MM.1S (cell line): Measurements from ENCODE around the gene MT1F.

Experiments used
- DNase-seq: peaks from one replicate; pipeline ENCODE4 v3.0.0-alpha.2; 2015
- H2AFZ ChIP-seq: fragments of 300-600 bp; sonication (generic); 2 replicates; pipeline ENCODE4 v1.6.0; 2016; ENCODE audit warnings: antibody characterized with exemption, low read length
- H3F3A ChIP-seq: fragments of 300-600 bp; sonication (generic); 2 replicates; pipeline ENCODE4 v1.6.1; 2016; ENCODE audit warnings: mild to moderate bottlenecking, antibody characterized with exemption, low read length, moderate library complexity, mixed read lengths; ENCODE audit not compliant: insufficient read depth
- H3K27ac ChIP-seq: fragments of 300-600 bp; sonication (generic); 2 replicates; pipeline ENCODE4 v1.5.1; 2016; ENCODE audit warnings: mild to moderate bottlenecking, low read length
- H3K27me3 ChIP-seq: fragments of 300-600 bp; sonication (generic); replicated peaks from 2 replicates; pipeline ENCODE4 v1.6.0; 2016; ENCODE audit warnings: low read length; ENCODE audit not compliant: insufficient read depth
- H3K36me3 ChIP-seq: fragments of 300-600 bp; sonication (generic); replicated peaks from 2 replicates; pipeline ENCODE4 v1.6.1; 2016; ENCODE audit warnings: mild to moderate bottlenecking, low read length, mixed read lengths; ENCODE audit not compliant: insufficient read depth
- H3K4me1 ChIP-seq: fragments of 300-600 bp; sonication (generic); 2 replicates; pipeline ENCODE4 v1.6.1; 2016; ENCODE audit warnings: low read length, mixed read lengths
- H3K4me2 ChIP-seq: fragments of 300-600 bp; sonication (generic); 2 replicates; pipeline ENCODE4 v1.6.0; 2016; ENCODE audit warnings: low read depth, low read length
- H3K4me3 ChIP-seq: fragments of 300-600 bp; sonication (generic); 2 replicates; pipeline ENCODE4 v1.5.1; 2016; ENCODE audit warnings: low read length, mixed read lengths
- H3K79me2 ChIP-seq: fragments of 300-600 bp; sonication (generic); 2 replicates; pipeline ENCODE4 v1.6.1; 2016; ENCODE audit warnings: mixed run types, low read length, mixed read lengths
- H3K9ac ChIP-seq: fragments of 300-600 bp; sonication (generic); 2 replicates; pipeline ENCODE4 v1.6.1; 2016; ENCODE audit warnings: low read length, mixed read lengths
- H3K9me2 ChIP-seq: fragments of 300-600 bp; sonication (generic); replicated peaks from 2 replicates; pipeline ENCODE4 v1.6.1; 2016; ENCODE audit warnings: mild to moderate bottlenecking, low read length, mixed read lengths; ENCODE audit not compliant: insufficient read depth
- H3K9me3 ChIP-seq: fragments of 300-600 bp; sonication (generic); replicated peaks from 2 replicates; pipeline ENCODE4 v1.6.1; 2016; ENCODE audit warnings: mild to moderate bottlenecking, low read length, mixed read lengths; ENCODE audit not compliant: insufficient read depth
- H4K20me1 ChIP-seq: fragments of 300-600 bp; sonication (generic); 2 replicates; pipeline ENCODE4 v1.6.1; 2016; ENCODE audit warnings: mild to moderate bottlenecking, low read length, moderate library complexity, mixed read lengths; ENCODE audit not compliant: insufficient read depth
- CTCF ChIP-seq: fragments of 300-600 bp; sonication (generic); IDR thresholded peaks from 2 replicates; pipeline ENCODE4 v1.5.1; 2016; ENCODE audit warnings: antibody characterized with exemption, low read length, mixed read lengths
- EZH2 ChIP-seq: fragments of 300-600 bp; sonication (generic); optimal IDR thresholded peaks from 2 replicates; pipeline ENCODE3; 2017; ENCODE audit warnings: low read depth, mild to moderate bottlenecking, antibody characterized with exemption, low read length, mixed read lengths
- EZH2phosphoT487 ChIP-seq: fragments of 300-600 bp; sonication (generic); IDR thresholded peaks from 2 replicates; pipeline ENCODE4 v1.6.1; 2018; ENCODE audit warnings: antibody characterized with exemption, low read length

Gene MT1F

DNA sequence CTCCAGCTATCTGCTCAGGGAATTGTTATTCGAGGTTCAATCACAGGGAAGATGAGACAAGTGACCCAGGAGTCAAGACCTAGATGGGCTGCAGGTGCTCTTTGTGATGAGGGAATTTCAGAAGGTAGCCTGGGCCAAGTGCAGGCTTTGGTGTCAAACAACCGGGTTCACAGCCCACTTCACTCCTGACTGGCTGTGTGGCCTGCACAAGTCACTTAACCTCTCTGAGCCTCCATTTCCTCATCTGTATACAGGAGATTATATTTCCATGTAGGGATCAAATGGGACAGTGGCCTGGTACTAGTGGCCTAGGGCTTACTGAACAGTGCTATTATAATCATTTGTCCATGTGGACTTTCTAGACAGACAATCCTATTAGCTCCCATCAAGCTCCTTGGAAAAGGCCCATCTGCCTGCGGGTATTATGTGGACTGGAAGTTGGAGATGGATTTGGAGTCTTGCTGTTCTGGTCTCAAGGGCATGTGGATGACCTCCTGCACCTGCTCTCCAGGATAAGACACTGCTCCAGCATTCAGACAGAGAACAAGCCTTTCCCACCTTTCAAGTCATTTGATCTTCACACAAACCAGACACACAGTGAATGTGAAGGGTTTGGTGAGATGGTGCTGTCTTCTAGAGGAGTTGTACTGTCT, 21.4 kb downstream of the MT1F start:
- H3K79me2 ChIP-seq, result no peaks in the 10 kb centered on the region
- TF ChIP-seq EZH2 (no peak), CTCF (no peak), EZH2phosphoT487 (no peak)
- no peaks in the 10 kb centered on the region for H3K9me2 ChIP-seq
- H3K4me2 ChIP-seq, result no peak overlapping the region
- H2AFZ ChIP-seq, result no peak overlapping the region
- no peaks in the 10 kb centered on the region for H3K9me3 ChIP-seq
- no peak for DNase-seq
- H4K20me1 ChIP-seq, result no peaks in the 10 kb centered on the region
- H3F3A ChIP-seq, result no peaks in the 10 kb centered on the region
- no peaks in the 10 kb centered on the region for H3K36me3 ChIP-seq
- peaks cover 31% of the 10 kb centered on the region for H3K27me3 ChIP-seq
- no peak overlapping the region for H3K9ac ChIP-seq
- H3K27ac ChIP-seq, result no peak overlapping the region
- H3K4me1 ChIP-seq, result no peaks in the 10 kb centered on the region
- no peak overlapping the region for H3K4me3 ChIP-seq

DNA sequence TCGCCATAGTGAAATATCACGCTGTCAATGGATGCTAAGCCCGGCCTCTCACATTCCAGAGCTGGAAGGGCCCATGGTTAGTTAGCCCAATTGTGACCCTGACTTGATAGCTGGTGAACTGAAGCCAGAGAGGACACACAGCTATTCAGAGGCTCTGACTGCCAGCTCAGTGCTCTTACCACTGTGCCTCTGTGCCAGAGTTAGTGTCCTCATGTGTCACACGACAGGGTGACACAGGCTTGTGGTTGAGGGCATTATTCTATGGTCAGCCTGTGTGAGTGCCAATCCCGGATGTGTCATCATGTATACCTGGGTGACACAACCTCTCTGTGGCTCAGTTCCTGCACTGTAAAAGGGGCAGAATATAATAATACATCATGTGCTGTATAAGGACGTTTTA, 22.1 kb downstream of the MT1F start:
- no peak for TF ChIP-seq EZH2
- TF ChIP-seq CTCF, result no peak
- no peak for TF ChIP-seq EZH2phosphoT487
- no peaks in the 10 kb centered on the region for H3K79me2 ChIP-seq
- no peaks in the 10 kb centered on the region for H3K9me2 ChIP-seq
- DNase-seq, result no peak
- no peaks in the 10 kb centered on the region for H3F3A ChIP-seq
- H3K27ac ChIP-seq, result no peak overlapping the region
- no peak overlapping the region for H3K9ac ChIP-seq
- no peaks in the 10 kb centered on the region for H3K9me3 ChIP-seq
- H3K27me3 ChIP-seq, result peaks cover 31% of the 10 kb centered on the region
- H3K4me3 ChIP-seq, result no peak overlapping the region
- H2AFZ ChIP-seq, result no peak overlapping the region
- H3K4me1 ChIP-seq, result no peaks in the 10 kb centered on the region
- H3K36me3 ChIP-seq, result no peaks in the 10 kb centered on the region
- no peak overlapping the region for H3K4me2 ChIP-seq
- H4K20me1 ChIP-seq, result no peaks in the 10 kb centered on the region

DNA sequence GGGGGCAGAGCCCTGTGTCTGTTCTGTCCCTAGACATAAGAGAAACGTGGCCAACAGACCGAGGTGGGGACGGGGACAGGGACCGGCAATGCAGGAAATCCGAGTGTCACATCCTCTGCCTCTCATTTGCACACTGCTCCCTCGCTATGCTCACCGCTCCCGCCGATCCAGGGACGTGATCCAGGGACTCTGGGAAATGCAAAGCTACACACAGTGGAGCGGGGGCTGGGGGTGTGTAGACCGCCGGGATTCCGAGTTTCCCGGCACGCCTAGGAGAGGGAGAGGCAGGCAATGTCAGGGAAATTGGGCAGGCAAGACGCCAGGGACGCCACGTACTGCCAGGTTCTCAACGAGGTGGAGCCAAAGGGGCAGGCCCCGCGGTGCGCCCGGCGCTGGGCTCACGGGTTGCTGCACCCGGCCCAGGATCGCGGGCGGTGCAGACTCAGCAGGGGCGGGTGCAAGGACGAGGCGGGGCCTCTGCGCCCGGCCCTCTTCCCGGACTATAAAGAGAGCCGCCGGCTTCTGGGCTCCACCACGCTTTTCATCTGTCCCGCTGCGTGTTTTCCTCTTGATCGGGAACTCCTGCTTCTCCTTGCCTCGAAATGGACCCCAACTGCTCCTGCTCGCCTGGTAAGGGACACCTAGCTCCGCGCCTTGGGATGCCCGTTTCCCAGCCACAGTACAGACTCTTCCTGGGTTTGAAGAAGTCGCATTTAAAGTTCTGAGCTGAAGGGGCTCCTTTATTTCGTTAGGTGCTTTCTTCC, 24.4 kb downstream of the MT1F start, which contains the start of gene MT1X:
TSS of gene MT1X (plus strand) at position 532 of the 764 bp plus-strand sequence. CDS start at position 603, 71 bp downstream.
- Histone ChIP-seq H3K36me3 (no peaks in the 10 kb centered on the region), H3K9ac (peak within 1 kb of the TSS; percentile 59; the same call in 1 of the 2 replicates), H3K27ac (no peak within 1 kb of the TSS), H4K20me1 (no peaks in the 10 kb centered on the region), H3K9me3 (no peaks in the 10 kb centered on the region), H2AFZ (peak within 1 kb of the TSS; percentile 98), H3K4me3 (peak within 1 kb of the TSS; percentile 71), H3K4me1 (no peaks in the 10 kb centered on the region), H3K27me3 (peaks cover 19% of the 10 kb centered on the region), H3K79me2 (no peaks in the 10 kb centered on the region), H3K9me2 (no peaks in the 10 kb centered on the region), H3F3A (no peaks in the 10 kb centered on the region), H3K4me2 (peak within 1 kb of the TSS; percentile 90)
- TF ChIP-seq EZH2phosphoT487, result no peak
- no peak for TF ChIP-seq EZH2
- DNase-seq, result peak; percentile 87
